WTC11 (cell line): ENCODE data around the gene SCAF4. TPM values are rescaled to one million over a fixed set of nuclear protein-coding genes. Genes with fewer than 3 reads are reported as not detected.

ENCODE experiments used
- ATAC-seq: fragments of 200-7000 bp; cut with Tn5 transposase; 2 replicates; pipeline ENCODE4 v1.10.0; 2021; ENCODE audit warnings: mild to moderate bottlenecking, moderate library complexity
- CTCF ChIA-PET: fragments of 300-600 bp; sonication (Branson Sonifier 250); formaldehyde crosslinking; loops from one replicate; lab custom pipeline; 2021; ENCODE audit warnings: antibody characterized with exemption; lab: Charles Lee
- POLR2A ChIA-PET: fragments of 350-600 bp; sonication (Branson Sonifier 250); formaldehyde crosslinking; loops from one replicate; lab custom pipeline; 2021; ENCODE audit warnings: antibody characterized with exemption; lab: Charles Lee
- DNase-seq: peaks from one replicate; pipeline ENCODE4 v3.0.0; 2021; ENCODE audit warnings: low spot score
- H3K27ac Mint-ChIP-seq: 2 replicates; pipeline ENCODE4 v1.8.0; 2021; ENCODE audit warnings: mixed read lengths
- H3K27me3 Mint-ChIP-seq: 2 replicates; pipeline ENCODE4 v1.8.0; 2021; ENCODE audit warnings: low read depth, mild to moderate bottlenecking, moderate library complexity, mixed read lengths
- H3K36me3 Mint-ChIP-seq: 2 replicates; pipeline ENCODE4 v1.8.0; 2021; ENCODE audit warnings: mixed read lengths
- H3K4me1 Mint-ChIP-seq: 2 replicates; pipeline ENCODE4 v1.8.0; 2022; ENCODE audit warnings: mixed read lengths
- H3K4me3 Mint-ChIP-seq: 2 replicates; pipeline ENCODE4 v1.8.0; 2021; ENCODE audit warnings: mild to moderate bottlenecking, moderate library complexity, mixed read lengths
- H3K9me3 Mint-ChIP-seq: 2 replicates; pipeline ENCODE4 v1.8.0; 2021; ENCODE audit warnings: mixed read lengths
- EMX1 ChIP-seq: fragments of 250-450 bp; sonication (Bioruptor Pico); IDR thresholded peaks from 2 replicates; pipeline ENCODE4 v1.8.0; 2021; ENCODE audit warnings: mild to moderate bottlenecking
- ETV6 ChIP-seq: sonication (generic); formaldehyde crosslinking; IDR thresholded peaks from 2 replicates; pipeline ENCODE4 v1.8.1; 2022; ENCODE audit warnings: mild to moderate bottlenecking, missing genetic modification reagents
- FOXK1 ChIP-seq: sonication (generic); formaldehyde crosslinking; IDR thresholded peaks from 2 replicates; pipeline ENCODE4 v1.8.0; 2022; ENCODE audit warnings: mild to moderate bottlenecking, moderate library complexity, missing genetic modification reagents
- MYBL2 ChIP-seq: sonication (generic); formaldehyde crosslinking; IDR thresholded peaks from 2 replicates; pipeline ENCODE4 v1.8.1; 2023; ENCODE audit warnings: mild to moderate bottlenecking, moderate library complexity, missing genetic modification reagents
- NFATC4 ChIP-seq: fragments of 250-450 bp; sonication (Bioruptor Pico); IDR thresholded peaks from 2 replicates; pipeline ENCODE4 v1.9.0; 2021; ENCODE audit warnings: mild to moderate bottlenecking
- NFE2L1 ChIP-seq: sonication (generic); formaldehyde crosslinking; IDR thresholded peaks from 2 replicates; pipeline ENCODE4 v1.8.1; 2023; ENCODE audit warnings: missing genetic modification reagents
- NR1H2 ChIP-seq: sonication (generic); formaldehyde crosslinking; IDR thresholded peaks from 2 replicates; pipeline ENCODE4 v1.9.0; 2021; ENCODE audit warnings: mild to moderate bottlenecking, moderate library complexity, missing genetic modification reagents
- NR2C2 ChIP-seq: sonication (generic); formaldehyde crosslinking; IDR thresholded peaks from 2 replicates; pipeline ENCODE4 v1.8.0; 2022; ENCODE audit warnings: mild to moderate bottlenecking, missing genetic modification reagents
- OVOL2 ChIP-seq: fragments of 250-450 bp; sonication (Bioruptor Pico); IDR thresholded peaks from 2 replicates; pipeline ENCODE4 v1.9.0; 2021; ENCODE audit warnings: mild to moderate bottlenecking, borderline replicate concordance
- ZBTB21 ChIP-seq: sonication (generic); formaldehyde crosslinking; IDR thresholded peaks from 2 replicates; pipeline ENCODE4 v1.8.1; 2023; ENCODE audit warnings: mild to moderate bottlenecking, missing genetic modification reagents, borderline replicate concordance
- ZNF232 ChIP-seq: sonication (generic); formaldehyde crosslinking; IDR thresholded peaks from 2 replicates; pipeline ENCODE4 v1.8.0; 2022; ENCODE audit warnings: mild to moderate bottlenecking, missing genetic modification reagents
- total RNA-seq: library from RNA; stranded (reverse); gene quantifications from 3 replicates; pipeline ENCODE4 v1.2.3, GENCODE V29; 2021
- TF ChIP-seq, protein P1 (sequence below): sonication (generic); formaldehyde crosslinking; IDR thresholded peaks from 2 replicates; pipeline ENCODE4 v1.8.1; 2023; ENCODE audit warnings: mild to moderate bottlenecking, moderate library complexity, missing genetic modification reagents
- TF ChIP-seq, protein P2 (sequence below): fragments of 250-450 bp; sonication (Bioruptor Pico); conservative IDR thresholded peaks from 2 replicates; pipeline ENCODE4 v1.9.0; 2021; ENCODE audit warnings: mild to moderate bottlenecking
- TF ChIP-seq, protein P3 (sequence below): fragments of 200-600 bp; IDR thresholded peaks from 2 replicates; pipeline ENCODE4 v1.8.0; 2022; ENCODE audit warnings: antibody characterized with exemption
- TF ChIP-seq, protein P4 (sequence below): sonication (generic); formaldehyde crosslinking; IDR thresholded peaks from 2 replicates; pipeline ENCODE4 v1.8.0; 2023; ENCODE audit warnings: missing genetic modification reagents
- TF ChIP-seq, protein P5 (sequence below): sonication (generic); formaldehyde crosslinking; IDR thresholded peaks from 2 replicates; pipeline ENCODE4 v1.8.1; 2023; ENCODE audit warnings: mild to moderate bottlenecking, missing genetic modification reagents
- TF ChIP-seq, protein P6 (sequence below): sonication (generic); formaldehyde crosslinking; IDR thresholded peaks from 2 replicates; pipeline ENCODE4 v1.8.1; 2023; ENCODE audit warnings: mild to moderate bottlenecking, missing genetic modification reagents

The SCAF4 gene
- total RNA-seq, 1 experiment from 2014 or later = 54.0 TPM

DNA sequence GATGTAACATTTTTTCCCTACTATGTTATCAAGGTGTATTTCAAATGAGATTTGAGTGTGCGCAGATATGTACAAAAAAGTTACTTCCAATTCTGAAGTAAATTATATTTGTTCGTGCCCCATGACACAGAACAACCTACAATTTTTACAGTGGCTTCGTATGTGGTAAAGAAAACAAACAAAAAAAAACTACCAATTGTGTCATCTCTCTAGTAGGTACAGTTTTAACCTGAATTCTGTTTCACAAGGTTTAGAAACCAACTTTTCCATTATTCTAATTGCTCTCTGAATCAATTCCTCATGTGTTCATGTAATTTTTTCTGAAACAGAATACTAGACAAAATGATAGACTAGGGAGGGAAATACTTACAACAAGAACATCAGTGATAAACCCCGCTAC is 7.4 kb downstream of the SCAF4 start (continued):
- TF ChIP-seq NFATC4 (CRISPR knock-in tag) = no peak
- TF ChIP-seq, protein P1, sequence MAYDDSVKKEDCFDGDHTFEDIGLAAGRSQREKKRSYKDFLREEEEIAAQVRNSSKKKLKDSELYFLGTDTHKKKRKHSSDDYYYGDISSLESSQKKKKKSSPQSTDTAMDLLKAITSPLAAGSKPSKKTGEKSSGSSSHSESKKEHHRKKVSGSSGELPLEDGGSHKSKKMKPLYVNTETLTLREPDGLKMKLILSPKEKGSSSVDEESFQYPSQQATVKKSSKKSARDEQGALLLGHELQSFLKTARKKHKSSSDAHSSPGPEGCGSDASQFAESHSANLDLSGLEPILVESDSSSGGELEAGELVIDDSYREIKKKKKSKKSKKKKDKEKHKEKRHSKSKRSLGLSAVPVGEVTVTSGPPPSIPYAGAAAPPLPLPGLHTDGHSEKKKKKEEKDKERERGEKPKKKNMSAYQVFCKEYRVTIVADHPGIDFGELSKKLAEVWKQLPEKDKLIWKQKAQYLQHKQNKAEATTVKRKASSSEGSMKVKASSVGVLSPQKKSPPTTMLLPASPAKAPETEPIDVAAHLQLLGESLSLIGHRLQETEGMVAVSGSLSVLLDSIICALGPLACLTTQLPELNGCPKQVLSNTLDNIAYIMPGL (CRISPR knock-in tag) = no peak
- TF ChIP-seq ZBTB21 (CRISPR knock-in tag) = no peak
- no peak for TF ChIP-seq FOXK1

DNA sequence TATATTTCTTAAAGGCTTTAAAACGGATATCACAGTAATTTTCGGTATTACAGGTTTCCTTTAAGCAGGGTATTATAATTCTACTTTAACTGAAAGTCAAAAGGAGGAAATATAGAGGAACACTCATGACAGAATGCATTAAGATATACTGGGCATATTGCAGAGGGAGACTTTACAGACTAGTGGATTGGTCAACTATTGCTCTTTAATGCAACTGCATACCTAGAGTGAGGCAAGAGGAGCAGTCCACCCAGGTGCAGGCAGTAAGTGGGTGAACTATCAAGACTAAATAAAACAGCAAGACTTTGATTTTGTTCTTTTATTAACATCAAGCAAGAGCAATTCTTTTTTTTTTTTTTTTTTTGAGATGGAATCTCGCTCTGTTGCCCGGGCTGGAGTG is 10.5 kb downstream of the SCAF4 start:
- ChIA-PET POLR2A (no interaction called here), CTCF (interaction anchor here (0.7 kb wide), 1 partner anchor 263 kb away, joined by 5 read pairs; no protein-coding TSS in a partner anchor)
- TF ChIP-seq ETV6 = no peak
- TF ChIP-seq, protein P2, sequence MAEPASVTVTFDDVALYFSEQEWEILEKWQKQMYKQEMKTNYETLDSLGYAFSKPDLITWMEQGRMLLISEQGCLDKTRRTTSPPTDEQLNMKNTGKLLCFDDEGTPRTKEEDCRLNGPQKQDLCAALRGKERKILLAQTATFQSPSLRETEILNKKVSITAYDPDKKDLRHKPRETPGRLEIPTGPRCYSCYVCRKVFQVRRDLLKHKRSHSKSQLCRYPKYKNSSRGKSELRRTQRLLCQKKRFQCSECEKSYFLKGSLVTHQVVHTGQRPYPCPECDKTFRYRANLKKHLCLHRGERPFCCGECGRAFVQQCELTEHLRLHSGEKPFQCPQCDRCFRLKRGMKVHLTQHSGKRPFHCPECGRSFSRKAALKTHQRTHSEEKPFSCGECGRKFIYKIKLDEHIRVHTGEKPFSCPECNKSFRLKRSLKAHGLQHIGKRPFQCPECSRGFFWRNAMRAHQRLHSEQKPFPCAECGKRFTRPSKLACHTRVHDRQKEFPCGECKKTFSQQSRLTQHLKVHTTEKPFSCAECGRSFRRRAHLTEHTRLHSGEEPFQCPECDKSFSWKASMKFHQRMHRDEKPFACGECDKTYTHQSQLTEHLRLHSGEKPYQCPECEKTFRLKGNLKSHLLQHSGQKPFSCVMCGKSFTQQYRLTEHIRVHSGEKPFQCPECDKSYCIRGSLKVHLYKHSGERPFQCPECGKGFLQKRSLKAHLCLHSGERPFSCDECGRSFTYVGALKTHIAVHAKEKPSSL (CRISPR knock-in tag) = no peak
- TF ChIP-seq MYBL2 (CRISPR knock-in tag) = no peak
- TF ChIP-seq, protein P3, sequence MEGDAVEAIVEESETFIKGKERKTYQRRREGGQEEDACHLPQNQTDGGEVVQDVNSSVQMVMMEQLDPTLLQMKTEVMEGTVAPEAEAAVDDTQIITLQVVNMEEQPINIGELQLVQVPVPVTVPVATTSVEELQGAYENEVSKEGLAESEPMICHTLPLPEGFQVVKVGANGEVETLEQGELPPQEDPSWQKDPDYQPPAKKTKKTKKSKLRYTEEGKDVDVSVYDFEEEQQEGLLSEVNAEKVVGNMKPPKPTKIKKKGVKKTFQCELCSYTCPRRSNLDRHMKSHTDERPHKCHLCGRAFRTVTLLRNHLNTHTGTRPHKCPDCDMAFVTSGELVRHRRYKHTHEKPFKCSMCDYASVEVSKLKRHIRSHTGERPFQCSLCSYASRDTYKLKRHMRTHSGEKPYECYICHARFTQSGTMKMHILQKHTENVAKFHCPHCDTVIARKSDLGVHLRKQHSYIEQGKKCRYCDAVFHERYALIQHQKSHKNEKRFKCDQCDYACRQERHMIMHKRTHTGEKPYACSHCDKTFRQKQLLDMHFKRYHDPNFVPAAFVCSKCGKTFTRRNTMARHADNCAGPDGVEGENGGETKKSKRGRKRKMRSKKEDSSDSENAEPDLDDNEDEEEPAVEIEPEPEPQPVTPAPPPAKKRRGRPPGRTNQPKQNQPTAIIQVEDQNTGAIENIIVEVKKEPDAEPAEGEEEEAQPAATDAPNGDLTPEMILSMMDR = no peak
- TF ChIP-seq ZNF232 (CRISPR knock-in tag) = no peak
- TF ChIP-seq, protein P4, sequence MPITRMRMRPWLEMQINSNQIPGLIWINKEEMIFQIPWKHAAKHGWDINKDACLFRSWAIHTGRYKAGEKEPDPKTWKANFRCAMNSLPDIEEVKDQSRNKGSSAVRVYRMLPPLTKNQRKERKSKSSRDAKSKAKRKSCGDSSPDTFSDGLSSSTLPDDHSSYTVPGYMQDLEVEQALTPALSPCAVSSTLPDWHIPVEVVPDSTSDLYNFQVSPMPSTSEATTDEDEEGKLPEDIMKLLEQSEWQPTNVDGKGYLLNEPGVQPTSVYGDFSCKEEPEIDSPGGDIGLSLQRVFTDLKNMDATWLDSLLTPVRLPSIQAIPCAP (CRISPR knock-in tag) = no peak
- TF ChIP-seq, protein P5, sequence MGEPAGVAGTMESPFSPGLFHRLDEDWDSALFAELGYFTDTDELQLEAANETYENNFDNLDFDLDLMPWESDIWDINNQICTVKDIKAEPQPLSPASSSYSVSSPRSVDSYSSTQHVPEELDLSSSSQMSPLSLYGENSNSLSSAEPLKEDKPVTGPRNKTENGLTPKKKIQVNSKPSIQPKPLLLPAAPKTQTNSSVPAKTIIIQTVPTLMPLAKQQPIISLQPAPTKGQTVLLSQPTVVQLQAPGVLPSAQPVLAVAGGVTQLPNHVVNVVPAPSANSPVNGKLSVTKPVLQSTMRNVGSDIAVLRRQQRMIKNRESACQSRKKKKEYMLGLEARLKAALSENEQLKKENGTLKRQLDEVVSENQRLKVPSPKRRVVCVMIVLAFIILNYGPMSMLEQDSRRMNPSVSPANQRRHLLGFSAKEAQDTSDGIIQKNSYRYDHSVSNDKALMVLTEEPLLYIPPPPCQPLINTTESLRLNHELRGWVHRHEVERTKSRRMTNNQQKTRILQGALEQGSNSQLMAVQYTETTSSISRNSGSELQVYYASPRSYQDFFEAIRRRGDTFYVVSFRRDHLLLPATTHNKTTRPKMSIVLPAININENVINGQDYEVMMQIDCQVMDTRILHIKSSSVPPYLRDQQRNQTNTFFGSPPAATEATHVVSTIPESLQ (CRISPR knock-in tag) = no peak
- TF ChIP-seq, protein P6, sequence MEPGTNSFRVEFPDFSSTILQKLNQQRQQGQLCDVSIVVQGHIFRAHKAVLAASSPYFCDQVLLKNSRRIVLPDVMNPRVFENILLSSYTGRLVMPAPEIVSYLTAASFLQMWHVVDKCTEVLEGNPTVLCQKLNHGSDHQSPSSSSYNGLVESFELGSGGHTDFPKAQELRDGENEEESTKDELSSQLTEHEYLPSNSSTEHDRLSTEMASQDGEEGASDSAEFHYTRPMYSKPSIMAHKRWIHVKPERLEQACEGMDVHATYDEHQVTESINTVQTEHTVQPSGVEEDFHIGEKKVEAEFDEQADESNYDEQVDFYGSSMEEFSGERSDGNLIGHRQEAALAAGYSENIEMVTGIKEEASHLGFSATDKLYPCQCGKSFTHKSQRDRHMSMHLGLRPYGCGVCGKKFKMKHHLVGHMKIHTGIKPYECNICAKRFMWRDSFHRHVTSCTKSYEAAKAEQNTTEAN = no peak
- no peak for TF ChIP-seq OVOL2
- TF ChIP-seq NR2C2 (CRISPR knock-in tag) = no peak
- no peak for TF ChIP-seq EMX1 (CRISPR knock-in tag)
- TF ChIP-seq NFE2L1 = no peak
- no peak for TF ChIP-seq NR1H2 (CRISPR knock-in tag)
- ATAC-seq (no peak), DNase-seq (no peak)
- Mint-ChIP-seq H3K27ac (no peak overlapping the region), H3K9me3 (no peaks in the 10 kb centered on the region), H3K4me1 (peaks cover 60% of the 10 kb centered on the region), H3K27me3 (no peaks in the 10 kb centered on the region), H3K36me3 (no peaks in the 10 kb centered on the region), H3K4me3 (no peak overlapping the region)
